ENCODE results near the gene KIAA0753.

GRCh38 chr17:6679241-6679640, 38.7 kb upstream of the KIAA0753 start:
- TF ChIP-seq CTCF (IDR thresholded peaks at IDR 0.05) = no peak
- TF ChIP-seq POLR2A (IDR thresholded peaks at IDR 0.05) = no peak

Measured in lower leg skin (tissue), 3 donors.